IMR-90 (cell line): ENCODE results near the gene THEM5. TPM values are rescaled to one million over a fixed set of nuclear protein-coding genes. Genes with fewer than 3 reads are reported as not detected.

Experiments
- ATAC-seq: fragments of 200-7000 bp; cut with Tn5 transposase; 2 replicates; pipeline ENCODE4 v1.9.1; 2020; ENCODE audit warnings: low read depth, mild to moderate bottlenecking, moderate library complexity
- BruUV-seq: library from RNA; stranded (reverse); fragments of 400-500 nt; replicated peaks from 2 replicates; lab custom pipeline; 2021; lab: Mats Ljungman, UMichigan
- CTCF ChIA-PET: fragments of 300-600 bp; formaldehyde crosslinking; extraction: SDS; loops from one replicate; lab custom pipeline; 2021; ENCODE audit warnings: antibody characterized with exemption; lab: Yijun Ruan, JAX
- POLR2A ChIA-PET: fragments of 300-600 bp; sonication (Branson Sonifier 250); formaldehyde crosslinking; loops from one replicate; lab custom pipeline; 2022; ENCODE audit warnings: antibody characterized with exemption; ENCODE audit not compliant: unreplicated experiment; lab: Charles Lee
- DNase-seq: peaks from one replicate; pipeline ENCODE4 v3.0.0; 2013
- H2AFZ ChIP-seq: replicated peaks from 2 replicates; pipeline ENCODE3; 2013; ENCODE audit warnings: low read length, mild to moderate bottlenecking; ENCODE audit not compliant: poor library complexity
- H2AK5ac ChIP-seq: 2 replicates; pipeline ENCODE4 v1.6.1; 2013; ENCODE audit warnings: low read depth, low read length, inconsistent platforms
- H2AK9ac ChIP-seq: replicated peaks from 2 replicates; pipeline ENCODE3; 2013; ENCODE audit warnings: mild to moderate bottlenecking, low read depth, low read length, moderate library complexity; ENCODE audit not compliant: poor library complexity
- H2BK120ac ChIP-seq: 2 replicates; pipeline ENCODE4 v1.6.1; 2013; ENCODE audit warnings: low read depth, low read length, inconsistent platforms
- H2BK15ac ChIP-seq: 3 replicates; pipeline ENCODE4 v1.6.1; 2013; ENCODE audit warnings: low read depth, low read length, inconsistent platforms
- H2BK20ac ChIP-seq: 2 replicates; pipeline ENCODE4 v1.6.1; 2013; ENCODE audit warnings: low read depth, mild to moderate bottlenecking, inconsistent platforms, low read length, moderate library complexity
- H2BK5ac ChIP-seq: 2 replicates; pipeline ENCODE4 v1.6.1; 2013; ENCODE audit warnings: mild to moderate bottlenecking, low read depth, low read length, inconsistent platforms; ENCODE audit not compliant: poor library complexity, severe bottlenecking
- H3K14ac ChIP-seq: replicated peaks from 2 replicates; pipeline ENCODE4 v1.6.1; 2013; ENCODE audit warnings: low read depth, low read length, inconsistent platforms
- H3K18ac ChIP-seq: 2 replicates; pipeline ENCODE4 v1.6.1; 2013; ENCODE audit warnings: low read depth, low read length, control low read depth
- H3K23ac ChIP-seq: 2 replicates; pipeline ENCODE4 v1.6.1; 2013; ENCODE audit warnings: low read depth, low read length, inconsistent platforms
- H3K27ac ChIP-seq: 2 replicates; pipeline ENCODE4 v1.5.1; 2013; ENCODE audit warnings: mild to moderate bottlenecking, control low read depth, low read length; ENCODE audit not compliant: insufficient read depth
- H3K27me3 ChIP-seq: 2 replicates; pipeline ENCODE4 v1.6.1; 2013; ENCODE audit warnings: low read length; ENCODE audit not compliant: control insufficient read depth, insufficient read depth
- H3K36me3 ChIP-seq: 2 replicates; pipeline ENCODE4 v1.6.1; 2013; ENCODE audit warnings: low read length, mixed read lengths; ENCODE audit not compliant: control insufficient read depth, insufficient read depth
- H3K4ac ChIP-seq: 2 replicates; pipeline ENCODE4 v1.6.1; 2013; ENCODE audit warnings: low read depth, low read length, inconsistent platforms
- H3K4me1 ChIP-seq: 2 replicates; pipeline ENCODE4 v1.6.1; 2013; ENCODE audit warnings: low read length, mixed read lengths; ENCODE audit not compliant: control insufficient read depth, insufficient read depth
- H3K4me2 ChIP-seq: 2 replicates; pipeline ENCODE4 v1.6.1; 2013; ENCODE audit warnings: low read depth, mild to moderate bottlenecking, control low read depth, low read length, moderate library complexity
- H3K4me3 ChIP-seq: 2 replicates; pipeline ENCODE4 v1.5.1; 2013; ENCODE audit warnings: low read depth, mild to moderate bottlenecking, control low read depth, low read length, moderate library complexity; ENCODE audit not compliant: insufficient read depth
- H3K56ac ChIP-seq: 2 replicates; pipeline ENCODE4 v1.6.1; 2013; ENCODE audit warnings: low read length, inconsistent platforms; ENCODE audit not compliant: insufficient read depth; ENCODE audit errors: extremely low read depth
- H3K79me1 ChIP-seq, 2 experiments: 2 replicates each; pipeline ENCODE4 v1.6.1; 2013; ENCODE audit warnings: low read length in 2 of 2, inconsistent platforms in 1 of 2, low read depth in 1 of 2
- H3K9ac ChIP-seq: 2 replicates; pipeline ENCODE4 v1.6.1; 2013; ENCODE audit warnings: low read depth, low read length, control low read depth
- H3K9me1 ChIP-seq: 2 replicates; pipeline ENCODE4 v1.6.1; 2013; ENCODE audit warnings: low read length, inconsistent platforms; ENCODE audit not compliant: insufficient read depth
- H3K9me3 ChIP-seq: 2 replicates; pipeline ENCODE4 v1.6.1; 2013; ENCODE audit warnings: low read length; ENCODE audit not compliant: control insufficient read depth, insufficient read depth
- H4K20me1 ChIP-seq: 2 replicates; pipeline ENCODE4 v1.6.1; 2013; ENCODE audit warnings: low read length, inconsistent platforms; ENCODE audit not compliant: insufficient read depth
- H4K5ac ChIP-seq: 2 replicates; pipeline ENCODE4 v1.6.1; 2013; ENCODE audit warnings: mild to moderate bottlenecking, low read depth, low read length, control low read depth
- H4K8ac ChIP-seq, 2 experiments: 2 replicates each; pipeline ENCODE4 v1.6.1; 2013; ENCODE audit warnings: low read depth in 2 of 2, low read length in 2 of 2, control low read depth in 1 of 2, inconsistent platforms in 1 of 2
- H4K91ac ChIP-seq: 2 replicates; pipeline ENCODE4 v1.6.1; 2013; ENCODE audit warnings: low read depth, low read length, inconsistent platforms; ENCODE audit not compliant: insufficient read depth
- BHLHE40 ChIP-seq: fragments of 150-350 bp; IDR thresholded peaks from 2 replicates; pipeline ENCODE4 v1.6.1; 2016; ENCODE audit warnings: mild to moderate bottlenecking, low read depth, low read length
- CEBPB ChIP-seq: IDR thresholded peaks from 2 replicates; pipeline ENCODE4 v1.6.1; 2012; ENCODE audit warnings: low read depth, low read length, improper control_type of control experiment
- CHD1 ChIP-seq: IDR thresholded peaks from 2 replicates; pipeline ENCODE4 v1.6.1; 2012; ENCODE audit warnings: low read depth, low read length, improper control_type of control experiment
- FOS ChIP-seq: fragments of 150-350 bp; IDR thresholded peaks from 2 replicates; pipeline ENCODE4 v1.6.1; 2016; ENCODE audit warnings: low read depth, low read length
- MAFK ChIP-seq: IDR thresholded peaks from 2 replicates; pipeline ENCODE4 v1.6.1; 2012; ENCODE audit warnings: low read depth, low read length, improper control_type of control experiment
- MAZ ChIP-seq: IDR thresholded peaks from 2 replicates; pipeline ENCODE4 v1.6.1; 2012; ENCODE audit warnings: low read depth, mild to moderate bottlenecking, low read length, improper control_type of control experiment, moderate library complexity, borderline replicate concordance
- MXI1 ChIP-seq: IDR thresholded peaks from 2 replicates; pipeline ENCODE4 v1.6.1; 2012; ENCODE audit warnings: low read depth, mild to moderate bottlenecking, low read length, moderate library complexity, borderline replicate concordance
- NFE2L2 ChIP-seq: fragments of 150-350 bp; IDR thresholded peaks from 2 replicates; pipeline ENCODE4 v1.6.1; 2016; ENCODE audit warnings: low read depth, mild to moderate bottlenecking, low read length
- POLR2A ChIP-seq: IDR thresholded peaks from 2 replicates; pipeline ENCODE4 v1.6.1; 2012; ENCODE audit warnings: mild to moderate bottlenecking, low read depth, low read length
- RAD21 ChIP-seq: IDR thresholded peaks from 2 replicates; pipeline ENCODE4 v1.6.1; 2012; ENCODE audit warnings: low read length, improper control_type of control experiment
- RCOR1 ChIP-seq: IDR thresholded peaks from 2 replicates; pipeline ENCODE4 v1.6.1; 2012; ENCODE audit warnings: mild to moderate bottlenecking, low read length, improper control_type of control experiment; ENCODE audit not compliant: insufficient replicate concordance
- RFX5 ChIP-seq: IDR thresholded peaks from 2 replicates; pipeline ENCODE4 v1.8.0; 2012; ENCODE audit warnings: low read depth, mild to moderate bottlenecking, low read length, moderate library complexity
- SMC3 ChIP-seq: fragments of 150-350 bp; IDR thresholded peaks from 2 replicates; pipeline ENCODE4 v1.6.1; 2016; ENCODE audit warnings: low read depth, mild to moderate bottlenecking, antibody characterized with exemption, low read length, moderate library complexity
- USF2 ChIP-seq: fragments of 150-350 bp; IDR thresholded peaks from 2 replicates; pipeline ENCODE4 v1.6.1; 2017; ENCODE audit warnings: mild to moderate bottlenecking, antibody characterized with exemption, low read length, low read depth
- WGBS, 2 experiments: methylation state at CpG; one replicate each; pipeline versions ENCODE4 v1.1.5 to v1.1.7; 2013; ENCODE audit warnings: missing lambda C conversion rate in 2 of 2; ENCODE audit not compliant: insufficient read length in 1 of 2; ENCODE audit errors: extremely low coverage in 2 of 2; 5-methylcytosine and 5-hydroxymethylcytosine counted together
- dilution Hi-C: fragments of 300-500 bp; cut with HindIII; formaldehyde crosslinking; loops from one replicate; pipeline ENCODE4 v1.14.3; 2018; ENCODE audit warnings: low sequenced_read_pairs; ENCODE audit not compliant: unreplicated experiment
- in situ Hi-C: fragments of 300-500 bp; cut with MboI; formaldehyde crosslinking; loops from 3 replicates; pipeline ENCODE4 v1.14.3; 2019; ENCODE audit warnings: low sequenced_read_pairs, inconsistent platforms, mixed read lengths
- intact Hi-C: fragments of 100-400 bp; cut with micrococcal nuclease; formaldehyde crosslinking; loops from 2 replicates; pipeline ENCODE4 v1.10.0; 2022
- polyA plus RNA-seq, 3 experiments: library from polyadenylated mRNA; depleted of rRNA; stranded (reverse); fragments of >200 nt; gene quantifications; 2 replicates each; pipeline ENCODE4 v1.2.3, GENCODE V29; 2012; ENCODE audit warnings: low replicate concordance in 1 of 3
- total RNA-seq: library from RNA; depleted of rRNA; stranded (reverse); fragments of >200 nt; gene quantifications from 2 replicates; pipeline ENCODE4 v1.2.3, GENCODE V29; 2012
- TF ChIP-seq, protein P1 (sequence below): fragments of 150-350 bp; IDR thresholded peaks from 2 replicates; pipeline ENCODE4 v1.6.1; 2016; ENCODE audit warnings: low read depth, mild to moderate bottlenecking, low read length, moderate library complexity, borderline replicate concordance
- TF ChIP-seq, protein P2 (sequence below): conservative IDR thresholded peaks from 2 replicates; pipeline ENCODE4 v1.5.1; 2012; ENCODE audit warnings: mild to moderate bottlenecking, low read depth, low read length, improper control_type of control experiment

The THEM5 gene
- total and polyA plus RNA-seq, 2 of the 4 experiments (the other 2 are of a cell fraction): not detected

GRCh38 chr1:151859891-151860293 lies 6.4 kb upstream of the THEM5 start:
- Histone ChIP-seq H2BK5ac (no peak overlapping the region), H3K56ac (no peak overlapping the region), H3K27me3 (peaks cover 22% of the 10 kb centered on the region), H2BK120ac (no peak overlapping the region), H4K20me1 (no peaks in the 10 kb centered on the region), H3K9me1 (peaks cover 4% of the 10 kb centered on the region; the same call in 1 of the 2 replicates), H2AK9ac (no peak overlapping the region), H3K4me3 (no peak overlapping the region), H3K4ac (no peak overlapping the region), H2BK20ac (no peak overlapping the region), H3K9me3 (no peaks in the 10 kb centered on the region), H2BK15ac (no peak overlapping the region), H4K91ac (no peak overlapping the region), H3K23ac (no peak overlapping the region), H3K4me2 (no peak overlapping the region), H3K79me1 (no peaks in the 10 kb centered on the region), H4K8ac (no peak overlapping the region), H3K36me3 (no peaks in the 10 kb centered on the region), H4K5ac (no peak overlapping the region), H3K18ac (no peak overlapping the region), H3K9ac (no peak overlapping the region), H3K4me1 (peaks cover 1% of the 10 kb centered on the region; the same call in 1 of the 2 replicates), H3K14ac (no peak overlapping the region), H2AFZ (peak overlapping the region; percentile 39), H3K27ac (no peak overlapping the region), H2AK5ac (no peak overlapping the region)
- in situ Hi-C loops (no loop called here), dilution Hi-C loops (no loop called here), intact Hi-C loops (no loop called here)
- 40% methylated on average over 1 of the region's 6 CpGs; no CpG with 5 or more reads in 1 of the 2 experiments for WGBS, 2 experiments
- ChIA-PET POLR2A (no interaction called here), CTCF (no interaction called here)
- ATAC-seq (no peak), DNase-seq (no peak)
- BruUV-seq: no TSS peak
- TF ChIP-seq MXI1 (no peak), RCOR1 (no peak), CHD1 (no peak), SMC3 (no peak), BHLHE40 (no peak), CEBPB (no peak), USF2 (no peak), RAD21 (no peak), RFX5 (no peak), MAZ (no peak), FOS (no peak), MAFK (no peak), NFE2L2 (no peak), POLR2A (no peak)
- TF ChIP-seq, protein P1, sequence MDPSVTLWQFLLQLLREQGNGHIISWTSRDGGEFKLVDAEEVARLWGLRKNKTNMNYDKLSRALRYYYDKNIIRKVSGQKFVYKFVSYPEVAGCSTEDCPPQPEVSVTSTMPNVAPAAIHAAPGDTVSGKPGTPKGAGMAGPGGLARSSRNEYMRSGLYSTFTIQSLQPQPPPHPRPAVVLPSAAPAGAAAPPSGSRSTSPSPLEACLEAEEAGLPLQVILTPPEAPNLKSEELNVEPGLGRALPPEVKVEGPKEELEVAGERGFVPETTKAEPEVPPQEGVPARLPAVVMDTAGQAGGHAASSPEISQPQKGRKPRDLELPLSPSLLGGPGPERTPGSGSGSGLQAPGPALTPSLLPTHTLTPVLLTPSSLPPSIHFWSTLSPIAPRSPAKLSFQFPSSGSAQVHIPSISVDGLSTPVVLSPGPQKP: no peak
- TF ChIP-seq, protein P2, sequence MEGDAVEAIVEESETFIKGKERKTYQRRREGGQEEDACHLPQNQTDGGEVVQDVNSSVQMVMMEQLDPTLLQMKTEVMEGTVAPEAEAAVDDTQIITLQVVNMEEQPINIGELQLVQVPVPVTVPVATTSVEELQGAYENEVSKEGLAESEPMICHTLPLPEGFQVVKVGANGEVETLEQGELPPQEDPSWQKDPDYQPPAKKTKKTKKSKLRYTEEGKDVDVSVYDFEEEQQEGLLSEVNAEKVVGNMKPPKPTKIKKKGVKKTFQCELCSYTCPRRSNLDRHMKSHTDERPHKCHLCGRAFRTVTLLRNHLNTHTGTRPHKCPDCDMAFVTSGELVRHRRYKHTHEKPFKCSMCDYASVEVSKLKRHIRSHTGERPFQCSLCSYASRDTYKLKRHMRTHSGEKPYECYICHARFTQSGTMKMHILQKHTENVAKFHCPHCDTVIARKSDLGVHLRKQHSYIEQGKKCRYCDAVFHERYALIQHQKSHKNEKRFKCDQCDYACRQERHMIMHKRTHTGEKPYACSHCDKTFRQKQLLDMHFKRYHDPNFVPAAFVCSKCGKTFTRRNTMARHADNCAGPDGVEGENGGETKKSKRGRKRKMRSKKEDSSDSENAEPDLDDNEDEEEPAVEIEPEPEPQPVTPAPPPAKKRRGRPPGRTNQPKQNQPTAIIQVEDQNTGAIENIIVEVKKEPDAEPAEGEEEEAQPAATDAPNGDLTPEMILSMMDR: no peak
